Stomach (tissue), 9 donors: ENCODE results near the gene CAPN2. TPM values are rescaled to one million over a fixed set of nuclear protein-coding genes. Genes with fewer than 3 reads are reported as not detected.

Source experiments
- DNase-seq, 2 donors: peaks; one replicate each; pipeline versions ENCODE4 v3.0.0 to v3.0.0-alpha.2; 2013 to 2019
- H3K27ac ChIP-seq, 5 donors: fragments of 200-600 bp in 4 of 5; sonication (generic) in 4 of 5; one replicate each; pipeline ENCODE4 v1.5.1; 2013 to 2019; ENCODE audit warnings: mild to moderate bottlenecking in 1 of 5, moderate library complexity in 1 of 5
- H3K27me3 ChIP-seq, 3 donors: fragments of 200-600 bp; sonication (generic); one replicate each; pipeline ENCODE4 v1.5.1; 2017 to 2019; ENCODE audit warnings: mixed run types in 1 of 3
- H3K36me3 ChIP-seq, 4 donors: fragments of 200-600 bp; sonication (generic); 1 replicate in 3 of 4; 2 replicates in 1 of 4; pipeline ENCODE4 v1.5.1; 2016 to 2019
- H3K4me1 ChIP-seq, 4 donors: fragments of 200-600 bp; sonication (generic); one replicate each; pipeline ENCODE4 v1.5.1; 2016 to 2019
- H3K4me3 ChIP-seq, 4 donors: fragments of 200-600 bp; sonication (generic) in 3 of 4; one replicate each; pipeline ENCODE4 v1.5.1; 2016 to 2019; ENCODE audit warnings: mild to moderate bottlenecking in 1 of 4
- H3K9me3 ChIP-seq, 4 donors: fragments of 200-600 bp; sonication (generic); one replicate each; pipeline ENCODE4 v1.5.1; 2016 to 2019
- CTCF ChIP-seq, 7 experiments: fragments of 450-650 bp in 4 of 7; fragments of 200-600 bp in 3 of 7; sonication (generic) in 3 of 7; IDR thresholded peaks; one replicate each; pipeline ENCODE4 v1.5.1; 2016 to 2019; ENCODE audit warnings: antibody characterized with exemption in 7 of 7, control low read depth in 2 of 7, mild to moderate bottlenecking in 1 of 7
- EP300 ChIP-seq: sonication (generic); formaldehyde crosslinking; IDR thresholded peaks from one replicate; pipeline ENCODE4 v1.6.1; 2017; ENCODE audit warnings: antibody characterized with exemption
- POLR2A ChIP-seq, 4 donors: fragments of 450-650 bp; IDR thresholded peaks; one replicate each; pipeline ENCODE4 v1.6.1; 2016; ENCODE audit warnings: antibody characterized with exemption in 4 of 4, control low read depth in 2 of 4, mild to moderate bottlenecking in 1 of 4, moderate library complexity in 1 of 4
- POLR2AphosphoS5 ChIP-seq, 3 donors: sonication (generic); formaldehyde crosslinking; IDR thresholded peaks; one replicate each; pipeline ENCODE4 v1.6.1; 2016; ENCODE audit warnings: antibody characterized with exemption in 3 of 3
- WGBS, 5 donors: extraction: QIAGEN DNeasy Blood & Tissue Kit in 3 of 5; methylation state at CpG; one replicate each; pipeline versions ENCODE4 v1.1.5 to v1.1.7; 2013 to 2018; 5-methylcytosine and 5-hydroxymethylcytosine counted together
- intact Hi-C: fragments of 100-400 bp; cut with DNase I; formaldehyde crosslinking; loops from one replicate; pipeline ENCODE4 v1.15.1; 2023; ENCODE audit warnings: low total_unique reads
- polyA plus RNA-seq, 3 donors: library from polyadenylated mRNA; stranded (reverse); fragments of 200-250 nt; gene quantifications; one replicate each; pipeline ENCODE4 v1.2.3, GENCODE V29; 2013
- total RNA-seq, 5 donors: library from RNA; depleted of rRNA; stranded (reverse); fragments of >200 nt; gene quantifications; one replicate each; pipeline versions ENCODE4 v1.1.0 to v1.2.3, GENCODE V29; 2014 to 2016
- donor health status: healthy with polysubstance abuse.
- donor health status: Bipolar disorder and iron deficiency.
- donor health status: healthy.

Gene CAPN2
- total and polyA plus RNA-seq, 8 donors: 128 to 739 (median 230) TPM

- H3K9me3 ChIP-seq: no peaks in the 10 kb centered on the region
- H3K27me3 ChIP-seq: no peaks in the 10 kb centered on the region
- no peaks in the 10 kb centered on the region for H3K36me3 ChIP-seq
- H3K27ac ChIP-seq: no peak overlapping the region
- 49 to 62% (median 56%) methylated on average over 8 of the region's 8 CpGs for WGBS, 5 donors
- H3K4me1 ChIP-seq: peaks cover 0 to 14% (median 4%) of the 10 kb centered on the region in 4 donors
- H3K4me3 ChIP-seq: no peak overlapping the region
- intact Hi-C loops: loop anchor here (5.0 kb wide), 1 partner anchor 57 kb away; no protein-coding TSS in a partner anchor
- no peak for DNase-seq
- TF ChIP-seq CTCF (IDR thresholded peaks at IDR 0.05): no peak
- no peak for TF ChIP-seq POLR2AphosphoS5 (IDR thresholded peaks at IDR 0.05)
- no peak for TF ChIP-seq POLR2A (IDR thresholded peaks at IDR 0.05)
- TF ChIP-seq EP300: no peak
These were observed 17.3 kb upstream of the CAPN2 start for GRCh38 chr1:223695014-223695548.

- Histone ChIP-seq H3K9me3 (no peaks in the 10 kb centered on the region), H3K4me1 (peaks cover 5 to 23% (median 11%) of the 10 kb centered on the region in 4 donors), H3K27me3 (no peaks in the 10 kb centered on the region), H3K36me3 (no peaks in the 10 kb centered on the region), H3K4me3 (no peak overlapping the region), H3K27ac (no peak overlapping the region)
- no peak for DNase-seq
- TF ChIP-seq EP300 (no peak), POLR2AphosphoS5 (IDR thresholded peaks at IDR 0.05) (no peak), CTCF (IDR thresholded peaks at IDR 0.05) (no peak), POLR2A (IDR thresholded peaks at IDR 0.05) (no peak)
- intact Hi-C loops: loop anchor here (5.0 kb wide), 1 partner anchor 56 kb away; no protein-coding TSS in a partner anchor
- 43 to 78% (median 68%) methylated on average over 5 of the region's 5 CpGs for WGBS, 5 donors
These were observed 16.4 kb upstream of the CAPN2 start for GRCh38 chr1:223695941-223696340.

- TF ChIP-seq POLR2A (IDR thresholded peaks at IDR 0.05) (no peak), CTCF (IDR thresholded peaks at IDR 0.05) (no peak)
- H3K27ac ChIP-seq: peak overlapping the region in 4 of 5 donors; percentile 76 to 84 (median 80)
- WGBS, 5 donors: 50 to 76% (median 58%) methylated on average over 4 to 5 of the region's 5 CpGs
- no peaks in the 10 kb centered on the region for H3K27me3 ChIP-seq
- intact Hi-C loops: no loop called here
- no peak overlapping the region for H3K4me3 ChIP-seq
- no peaks in the 10 kb centered on the region for H3K36me3 ChIP-seq
- no peak for DNase-seq
- peaks cover 10 to 39% (median 26%) of the 10 kb centered on the region in 4 donors for H3K4me1 ChIP-seq
- no peaks in the 10 kb centered on the region for H3K9me3 ChIP-seq
These were observed 11.9 kb upstream of the CAPN2 start for GRCh38 chr1:223700388-223700918.

GRCh38 chr1:223700942-223701637 is 11.2 kb upstream of the CAPN2 start:
- intact Hi-C loops: no loop called here
- DNase-seq: peak in 1 of 2 donors; percentile 81

More at GRCh38 chr1:223700942-223701637, 11.2 kb upstream of the CAPN2 start:
- TF ChIP-seq POLR2A (IDR thresholded peaks at IDR 0.05): no peak
- peak in 2 of 3 donors; percentile 19 to 40 for TF ChIP-seq POLR2AphosphoS5 (IDR thresholded peaks at IDR 0.05)
- TF ChIP-seq CTCF (IDR thresholded peaks at IDR 0.05): no peak
- no peak for TF ChIP-seq EP300
- Histone ChIP-seq H3K27me3 (no peaks in the 10 kb centered on the region), H3K9me3 (no peaks in the 10 kb centered on the region), H3K4me3 (no peak overlapping the region), H3K4me1 (peaks cover 14 to 45% (median 33%) of the 10 kb centered on the region in 4 donors), H3K27ac (peak overlapping the region; percentile 76 to 84 (median 79)), H3K36me3 (no peaks in the 10 kb centered on the region)
- WGBS, 5 donors: 36 to 77% (median 57%) methylated on average over 8 of the region's 8 CpGs
